Panc1 (cell line): ENCODE results near the gene RHOH. TPM values are rescaled to one million over a fixed set of nuclear protein-coding genes. Genes with fewer than 3 reads are reported as not detected.

Experiments
- ATAC-seq: fragments of 200-7000 bp; cut with Tn5 transposase; 2 replicates; pipeline ENCODE4 v1.9.1; 2020; ENCODE audit warnings: mild to moderate bottlenecking, moderate library complexity
- BruUV-seq: library from RNA; stranded (reverse); fragments of 400-500 nt; replicated peaks from 2 replicates; lab custom pipeline; 2021; lab: Mats Ljungman, UMichigan
- CTCF ChIA-PET: fragments of 300-600 bp; sonication (Branson Sonifier 250); formaldehyde crosslinking; loops from one replicate; lab custom pipeline; 2022; ENCODE audit warnings: antibody characterized with exemption; lab: Charles Lee
- POLR2A ChIA-PET: fragments of 300-600 bp; sonication (Branson Sonifier 250); formaldehyde crosslinking; loops from one replicate; lab custom pipeline; 2022; ENCODE audit warnings: antibody characterized with exemption; lab: Charles Lee
- DNase-seq: peaks from one replicate; pipeline ENCODE4 v3.0.0-alpha.2; 2010; ENCODE audit warnings: low read depth, low spot score
- H3K27ac ChIP-seq: 2 replicates; pipeline ENCODE4 v1.5.1; 2011; ENCODE audit warnings: mild to moderate bottlenecking, low read length, inconsistent platforms
- H3K27me3 ChIP-seq: fragments of 200-500 bp; sonication (Bioruptor generic); 2 replicates; pipeline ENCODE4 v1.6.0; 2014; ENCODE audit warnings: low read length, inconsistent platforms; ENCODE audit not compliant: control insufficient read depth, insufficient read depth
- H3K36me3 ChIP-seq: fragments of 200-500 bp; sonication (Bioruptor generic); 2 replicates; pipeline ENCODE4 v1.5.1; 2014; ENCODE audit warnings: inconsistent platforms, mild to moderate bottlenecking, low read length, moderate library complexity; ENCODE audit not compliant: control insufficient read depth, insufficient read depth
- H3K4me1 ChIP-seq: 2 replicates; pipeline ENCODE4 v1.5.1; 2011; ENCODE audit warnings: inconsistent platforms, mild to moderate bottlenecking, low read length, moderate library complexity; ENCODE audit not compliant: control insufficient read depth, insufficient read depth
- H3K4me3 ChIP-seq, 2 experiments: 2 replicates each; pipeline ENCODE4 v1.5.1; 2011 to 2012; ENCODE audit warnings: low read depth in 2 of 2, low read length in 2 of 2, mild to moderate bottlenecking in 2 of 2, inconsistent platforms in 1 of 2, moderate library complexity in 1 of 2
- H3K9me3 ChIP-seq: fragments of 200-500 bp; sonication (Bioruptor generic); 2 replicates; pipeline ENCODE4 v1.5.1; 2014; ENCODE audit warnings: low read depth, mild to moderate bottlenecking, inconsistent platforms, low read length, moderate library complexity; ENCODE audit not compliant: control insufficient read depth, insufficient read depth
- CTCF ChIP-seq: fragments of 450-650 bp; IDR thresholded peaks from 2 replicates; pipeline ENCODE4 v1.5.1; 2017; ENCODE audit warnings: mild to moderate bottlenecking
- POLR2AphosphoS5 ChIP-seq: IDR thresholded peaks from 2 replicates; pipeline ENCODE4 v1.6.1; 2012; ENCODE audit warnings: mild to moderate bottlenecking, low read depth, low read length, moderate library complexity
- REST ChIP-seq, 2 experiments: IDR thresholded peaks; 2 replicates each; pipeline ENCODE4 v1.6.1; 2011 to 2012; ENCODE audit warnings: low read depth in 2 of 2, control low read depth in 1 of 2, low read length in 1 of 2, mild to moderate bottlenecking in 1 of 2, moderate library complexity in 1 of 2; ENCODE audit not compliant: insufficient read depth in 1 of 2
- SIN3A ChIP-seq: IDR thresholded peaks from 2 replicates; pipeline ENCODE4 v1.6.1; 2012; ENCODE audit warnings: low read depth, mild to moderate bottlenecking, low read length, moderate library complexity, borderline replicate concordance; ENCODE audit not compliant: insufficient read depth
- TCF7L2 ChIP-seq: IDR thresholded peaks from 2 replicates; pipeline ENCODE4 v1.6.1; 2011; ENCODE audit warnings: mild to moderate bottlenecking, low read depth, low read length, inconsistent platforms
- in situ Hi-C: cut with HindIII; loops from 2 replicates; pipeline ENCODE4 v1.10.0; 2016; ENCODE audit warnings: low sequenced_read_pairs, low pct_unique_long_range_greater_than_20kb
- intact Hi-C: fragments of 100-400 bp; cut with micrococcal nuclease; formaldehyde crosslinking; loops from one replicate; pipeline ENCODE4 v1.10.0; 2022; ENCODE audit not compliant: unreplicated experiment
- total RNA-seq: library from RNA; stranded (reverse); gene quantifications from one replicate; pipeline ENCODE4 v1.2.1, GENCODE V29; 2021; ENCODE audit not compliant: unreplicated experiment

Gene RHOH
- total RNA-seq, 1 experiment from 2014 or later: 1.2 TPM

- no peaks in the 10 kb centered on the region for H3K9me3 ChIP-seq
- intact Hi-C loops (no loop called here), in situ Hi-C loops (no loop called here)
- no peak overlapping the region for H3K4me3 ChIP-seq
- ChIA-PET CTCF (no interaction called here), POLR2A (no interaction called here)
- H3K4me1 ChIP-seq: no peaks in the 10 kb centered on the region
- no TSS peak for BruUV-seq
- no peaks in the 10 kb centered on the region for H3K27me3 ChIP-seq
- no peak overlapping the region for H3K27ac ChIP-seq
- H3K36me3 ChIP-seq: no peaks in the 10 kb centered on the region
- DNase-seq (no peak), ATAC-seq (no peak)
- no peak for TF ChIP-seq REST (IDR thresholded peaks at IDR 0.05; ENCODE audit: insufficient read depth in 1 of 2, low read depth in 2 of 2, low read length in 1 of 2)
- no peak for TF ChIP-seq SIN3A
- TF ChIP-seq POLR2AphosphoS5: no peak
- no peak for TF ChIP-seq CTCF
- TF ChIP-seq TCF7L2: no peak
Observed at GRCh38 chr4:40270609-40271008, 73.8 kb downstream of the RHOH start.

DNA sequence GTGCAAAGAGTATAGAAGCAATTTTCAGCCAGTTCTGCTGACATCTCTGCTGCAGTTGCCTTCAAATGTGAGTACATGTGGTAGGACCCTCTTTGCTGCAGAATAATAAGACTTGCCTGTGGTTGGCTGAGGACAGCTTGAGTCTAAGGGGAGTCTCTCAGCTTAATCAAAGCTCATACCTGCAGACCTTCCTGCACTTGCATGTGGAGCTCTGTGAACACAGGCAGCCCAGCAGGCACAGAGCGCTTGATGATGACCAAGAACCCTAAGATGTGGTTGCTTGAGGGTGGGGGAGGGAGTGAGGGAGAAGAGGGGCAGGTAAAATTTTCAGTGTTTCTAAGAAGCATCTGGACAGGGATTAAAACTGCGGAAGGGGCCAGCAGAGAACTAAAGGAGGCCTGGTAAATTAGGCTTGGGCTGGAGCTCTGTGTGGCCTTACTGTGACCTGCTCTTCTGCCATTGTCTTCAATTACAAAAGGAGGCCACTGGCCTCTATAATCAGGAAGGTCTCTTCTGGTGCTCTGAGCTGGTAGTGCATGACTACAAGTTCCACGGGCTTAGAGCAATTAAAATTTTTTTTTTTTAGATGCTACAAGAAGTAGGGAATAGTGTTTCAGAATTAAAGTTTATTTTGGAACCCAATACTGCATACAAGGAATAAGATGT is 78.4 kb downstream of the RHOH start:
- DNase-seq (no peak), ATAC-seq (no peak)
- Histone ChIP-seq H3K9me3 (no peaks in the 10 kb centered on the region), H3K4me1 (no peaks in the 10 kb centered on the region), H3K27ac (no peak overlapping the region), H3K27me3 (no peaks in the 10 kb centered on the region), H3K36me3 (no peaks in the 10 kb centered on the region), H3K4me3 (no peak overlapping the region)
- intact Hi-C loops (no loop called here), in situ Hi-C loops (no loop called here)
- ChIA-PET CTCF (interaction anchor here (0.6 kb wide), 1 partner anchor 84 kb away, joined by 6 read pairs; no protein-coding TSS in a partner anchor), POLR2A (interaction anchor here (0.7 kb wide), 1 partner anchor 44 kb away, joined by 3 read pairs; no protein-coding TSS in a partner anchor)
- TF ChIP-seq TCF7L2: no peak
- TF ChIP-seq CTCF: no peak
- no peak for TF ChIP-seq POLR2AphosphoS5
- no peak for TF ChIP-seq REST (IDR thresholded peaks at IDR 0.05; ENCODE audit: insufficient read depth in 1 of 2, low read depth in 2 of 2, low read length in 1 of 2)
- no peak for TF ChIP-seq SIN3A
- BruUV-seq: no TSS peak
